Kidney capillary endothelial cell (primary cell): ENCODE measurements around the gene ABHD17C.
A peak's percentile ranks its signal among the peaks of the same experiment; 100 is the strongest.

Experiments
- DNase-seq: peaks from one replicate; pipeline ENCODE4 v3.0.0-alpha.2; 2018; ENCODE audit warnings: low spot score

ABHD17C gene

GRCh38 chr15:80766275-80766674, 71.2 kb downstream of the ABHD17C start:
- no peak for DNase-seq

- no peak for DNase-seq
These were observed 73.0 kb downstream of the ABHD17C start for GRCh38 chr15:80768158-80768557.

GRCh38 chr15:80769153-80769828, 74.2 kb downstream of the ABHD17C start:
- no peak for DNase-seq

GRCh38 chr15:80769829-80770705, 75.0 kb downstream of the ABHD17C start:
- no peak for DNase-seq

- no peak for DNase-seq
These were observed 78.0 kb downstream of the ABHD17C start for GRCh38 chr15:80773122-80773551.

GRCh38 chr15:80773792-80774352, 78.8 kb downstream of the ABHD17C start:
- DNase-seq, result no peak

- DNase-seq, result no peak
These were observed 79.4 kb downstream of the ABHD17C start for GRCh38 chr15:80774486-80774885.

GRCh38 chr15:80775338-80775737, 80.2 kb downstream of the ABHD17C start:
- no peak for DNase-seq

GRCh38 chr15:80776420-80777045, 81.4 kb downstream of the ABHD17C start:
- peak; percentile 16 for DNase-seq

- DNase-seq, result peak; percentile 14
These were observed 82.0 kb downstream of the ABHD17C start for GRCh38 chr15:80777137-80777536.

- peak; percentile 12 for DNase-seq
These were observed 82.9 kb downstream of the ABHD17C start for GRCh38 chr15:80777826-80778620.

- DNase-seq, result no peak
These were observed 83.5 kb downstream of the ABHD17C start for GRCh38 chr15:80778621-80778963.

GRCh38 chr15:80778964-80779657, 84.0 kb downstream of the ABHD17C start, which contains the start of gene CEMIP:
CEMIP (plus strand) TSS chr15:80779370; CDS start chr15:80873880, 94,510 bp downstream.
- peak; percentile 65 for DNase-seq

GRCh38 chr15:80779658-80780415, 84.7 kb downstream of the ABHD17C start:
- DNase-seq, result peak; percentile 36

- DNase-seq, result peak; percentile 39
These were observed 85.5 kb downstream of the ABHD17C start for GRCh38 chr15:80780416-80781221.

- DNase-seq, result no peak
These were observed 88.2 kb downstream of the ABHD17C start for GRCh38 chr15:80783260-80783659.

- no peak for DNase-seq
These were observed 90.2 kb downstream of the ABHD17C start for GRCh38 chr15:80785335-80785734.

- DNase-seq, result no peak
These were observed 90.8 kb downstream of the ABHD17C start for GRCh38 chr15:80785811-80786354.

- no peak for DNase-seq
These were observed 92.2 kb downstream of the ABHD17C start for GRCh38 chr15:80787316-80787715.
